ENCODE results near the gene TMEM141. TPM values are rescaled to one million over a fixed set of nuclear protein-coding genes. Genes with fewer than 3 reads are reported as not detected.
"Not testable (repeated sequence)": the region's sequence is repeated elsewhere in the genome, so short reads cannot be mapped to it uniquely, and the experiment has no call there.

Gene TMEM141
- total RNA-seq, 1 donor from 2014 or later = 57.8 TPM

GRCh38 chr9:136842380-136842948, 51.3 kb downstream of the TMEM141 start, which contains the start of gene AJM1:
Gene AJM1, plus strand, starts transcription at chr9:136842478. Its CDS starts 1,937 bp downstream, at chr9:136844415.
- not testable (repeated sequence) for H3K36me3 Mint-ChIP-seq (ENCODE audit: insufficient read depth); H3K27me3 Mint-ChIP-seq; H3K9me3 Mint-ChIP-seq (ENCODE audit: low read depth)
- H3K27ac Mint-ChIP-seq = peak within 1 kb of the TSS; percentile 92
- peaks cover 11% of the 10 kb centered on the region for H3K4me1 Mint-ChIP-seq (ENCODE audit: low read depth)
- peak; percentile 72 for DNase-seq (ENCODE audit: low spot score, unreplicated experiment)
- peak within 1 kb of the TSS; percentile 41 for H3K4me3 Mint-ChIP-seq (ENCODE audit: low read depth)
- TF ChIP-seq, protein P1, sequence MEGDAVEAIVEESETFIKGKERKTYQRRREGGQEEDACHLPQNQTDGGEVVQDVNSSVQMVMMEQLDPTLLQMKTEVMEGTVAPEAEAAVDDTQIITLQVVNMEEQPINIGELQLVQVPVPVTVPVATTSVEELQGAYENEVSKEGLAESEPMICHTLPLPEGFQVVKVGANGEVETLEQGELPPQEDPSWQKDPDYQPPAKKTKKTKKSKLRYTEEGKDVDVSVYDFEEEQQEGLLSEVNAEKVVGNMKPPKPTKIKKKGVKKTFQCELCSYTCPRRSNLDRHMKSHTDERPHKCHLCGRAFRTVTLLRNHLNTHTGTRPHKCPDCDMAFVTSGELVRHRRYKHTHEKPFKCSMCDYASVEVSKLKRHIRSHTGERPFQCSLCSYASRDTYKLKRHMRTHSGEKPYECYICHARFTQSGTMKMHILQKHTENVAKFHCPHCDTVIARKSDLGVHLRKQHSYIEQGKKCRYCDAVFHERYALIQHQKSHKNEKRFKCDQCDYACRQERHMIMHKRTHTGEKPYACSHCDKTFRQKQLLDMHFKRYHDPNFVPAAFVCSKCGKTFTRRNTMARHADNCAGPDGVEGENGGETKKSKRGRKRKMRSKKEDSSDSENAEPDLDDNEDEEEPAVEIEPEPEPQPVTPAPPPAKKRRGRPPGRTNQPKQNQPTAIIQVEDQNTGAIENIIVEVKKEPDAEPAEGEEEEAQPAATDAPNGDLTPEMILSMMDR (IDR thresholded peaks at IDR 0.05; ENCODE audit: unreplicated experiment) = peak; percentile 86

Small RNA genes lying within 50 kb of the gene (microRNA-seq; reads per million reads assigned to microRNA genes)
- gene MIR4292 (ENCODE audit: borderline number of aligned reads, unreplicated experiment) (not detected), gene MIR6722 (ENCODE audit: borderline number of aligned reads, unreplicated experiment) (not detected)

Other genes with a start within 250 kb of the TMEM141 start
- 109 and 130 TPM in 2 replicates for gene NOTCH1, start 245.3 kb upstream of the TMEM141 start, total RNA-seq
- gene EGFL7, start 128.4 kb upstream of the TMEM141 start, total RNA-seq = 13.5 and 16.3 TPM in 2 replicates
- gene AGPAT2, start 103.9 kb upstream of the TMEM141 start, total RNA-seq = 27.7 and 28.0 TPM in 2 replicates
- 51.3 and 52.9 TPM in 2 replicates for gene DIPK1B, start 78.8 kb upstream of the TMEM141 start, total RNA-seq
- 0.42 TPM in 1 of 2 replicates, not detected in the other for gene LCN10, start 48.4 kb upstream of the TMEM141 start, total RNA-seq
- not detected in 2 replicates for gene LCN6, start 42.8 kb upstream of the TMEM141 start, total RNA-seq
- not detected in 2 replicates for gene LCN8, start 33.1 kb upstream of the TMEM141 start, total RNA-seq
- gene LCN15, start 26.8 kb upstream of the TMEM141 start, total RNA-seq = not detected in 2 replicates
- 9.0 and 9.5 TPM in 2 replicates for gene CCDC183, start 5.0 kb downstream of the TMEM141 start, total RNA-seq
- gene RABL6, start 16.6 kb downstream of the TMEM141 start, total RNA-seq = 129 and 130 TPM in 2 replicates
- 5.1 and 5.8 TPM in 2 replicates for gene AJM1, start 51.1 kb downstream of the TMEM141 start, total RNA-seq
- gene PHPT1, start 58.1 kb downstream of the TMEM141 start, total RNA-seq = 168 and 169 TPM in 2 replicates
- 36.7 and 40.0 TPM in 2 replicates for gene MAMDC4, start 61.0 kb downstream of the TMEM141 start, total RNA-seq
- 297 and 310 TPM in 2 replicates for gene EDF1, start 75.0 kb downstream of the TMEM141 start, total RNA-seq
- gene TRAF2, start 95.2 kb downstream of the TMEM141 start, total RNA-seq = 23.4 and 23.8 TPM in 2 replicates
- gene FBXW5, start 153.4 kb downstream of the TMEM141 start, total RNA-seq = 77.3 and 77.7 TPM in 2 replicates
- 1.1 and 2.8 TPM in 2 replicates for gene C8G, start 153.9 kb downstream of the TMEM141 start, total RNA-seq
- gene LCN12, start 160.9 kb downstream of the TMEM141 start, total RNA-seq = 14.7 and 16.2 TPM in 2 replicates
- gene PTGDS, start 186.2 kb downstream of the TMEM141 start, total RNA-seq = not detected in 2 replicates
- gene LCNL1, start 191.6 kb downstream of the TMEM141 start, total RNA-seq = not detected in 2 replicates
- gene PAXX, start 201.1 kb downstream of the TMEM141 start, total RNA-seq = 54.9 and 57.1 TPM in 2 replicates
- gene CLIC3, start 205.2 kb downstream of the TMEM141 start, total RNA-seq = 0.64 TPM in 1 of 2 replicates, not detected in the other
- gene ABCA2, start 236.9 kb downstream of the TMEM141 start, total RNA-seq = 26.4 and 30.1 TPM in 2 replicates
- gene FUT7, start 240.7 kb downstream of the TMEM141 start, total RNA-seq = not detected in 2 replicates